Duodenal mucosa (tissue), 2 donors: ENCODE results near the gene MIER2.
"Not testable (repeated sequence)": the region's sequence is repeated elsewhere in the genome, so short reads cannot be mapped to it uniquely, and the experiment has no call there.

Experiments
- H3K27ac ChIP-seq: one replicate; pipeline ENCODE4 v1.7.0; 2013; ENCODE audit warnings: low read depth, low read length
- H3K27me3 ChIP-seq, 2 donors: one replicate each; pipeline ENCODE4 v1.7.0; 2013; ENCODE audit warnings: low read length in 2 of 2, control low read depth in 1 of 2; ENCODE audit not compliant: insufficient read depth in 2 of 2, control insufficient read depth in 1 of 2
- H3K36me3 ChIP-seq, 2 donors: one replicate each; pipeline ENCODE4 v1.7.0; 2013; ENCODE audit warnings: low read length in 2 of 2, control low read depth in 1 of 2; ENCODE audit not compliant: insufficient read depth in 2 of 2, control insufficient read depth in 1 of 2
- H3K4me1 ChIP-seq, 2 donors: one replicate each; pipeline ENCODE4 v1.7.0; 2013; ENCODE audit warnings: low read length in 2 of 2, control low read depth in 1 of 2; ENCODE audit not compliant: insufficient read depth in 2 of 2, control insufficient read depth in 1 of 2
- H3K4me3 ChIP-seq, 2 donors: one replicate each; pipeline ENCODE4 v1.7.0; 2013; ENCODE audit warnings: low read length in 2 of 2, low read depth in 1 of 2
- H3K9ac ChIP-seq, 2 donors: one replicate each; pipeline ENCODE4 v1.7.0; 2013; ENCODE audit warnings: low read length in 2 of 2, low read depth in 1 of 2
- H3K9me3 ChIP-seq, 2 donors: one replicate each; pipeline ENCODE4 v1.7.0; 2013; ENCODE audit warnings: low read length in 2 of 2, control low read depth in 1 of 2; ENCODE audit not compliant: control insufficient read depth in 1 of 2

Gene MIER2

DNA sequence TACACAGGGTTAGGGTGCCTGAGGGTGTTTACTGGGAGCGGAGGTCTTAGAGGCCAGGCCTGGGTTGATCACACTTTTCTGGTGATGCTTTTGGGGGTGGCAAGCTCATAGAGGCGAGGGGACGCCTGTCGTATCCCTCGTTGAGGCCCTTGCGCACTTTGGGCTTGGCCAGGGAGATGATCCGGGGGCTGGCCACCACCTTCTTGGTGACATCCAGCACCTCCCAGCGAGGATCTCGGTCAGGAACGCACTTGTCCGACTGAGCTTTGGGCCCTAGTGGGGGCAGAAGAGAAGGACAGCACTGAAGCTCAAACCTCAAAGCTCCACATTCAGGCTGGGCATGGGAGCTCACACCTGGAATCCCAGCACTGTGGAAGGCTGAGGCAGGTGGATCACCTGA, 17.6 kb upstream of the MIER2 start:
- Histone ChIP-seq H3K27me3 (no peaks in the 10 kb centered on the region), H3K9me3 (no peaks in the 10 kb centered on the region), H3K36me3 (no peaks in the 10 kb centered on the region), H3K9ac (no peak overlapping the region), H3K4me1 (no peaks in the 10 kb centered on the region), H3K27ac (no peak overlapping the region), H3K4me3 (no peak overlapping the region)

DNA sequence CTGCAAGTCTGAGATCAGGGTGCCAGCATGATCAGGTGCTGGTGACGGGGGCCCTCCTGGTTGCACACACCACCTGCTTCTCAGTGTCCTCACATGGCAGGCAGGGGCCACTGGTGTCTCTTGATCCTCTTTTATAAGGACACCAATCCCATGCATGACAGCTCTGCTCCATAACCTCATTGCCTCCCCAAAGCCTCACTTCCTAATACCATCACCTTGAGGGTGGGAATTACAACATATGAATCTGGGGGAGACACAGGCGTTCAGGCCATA, 15.0 kb upstream of the MIER2 start:
- Histone ChIP-seq H3K9me3 (no peaks in the 10 kb centered on the region), H3K4me1 (no peaks in the 10 kb centered on the region), H3K27ac (no peak overlapping the region), H3K36me3 (no peaks in the 10 kb centered on the region), H3K4me3 (no peak overlapping the region), H3K27me3 (no peaks in the 10 kb centered on the region), H3K9ac (no peak overlapping the region)

DNA sequence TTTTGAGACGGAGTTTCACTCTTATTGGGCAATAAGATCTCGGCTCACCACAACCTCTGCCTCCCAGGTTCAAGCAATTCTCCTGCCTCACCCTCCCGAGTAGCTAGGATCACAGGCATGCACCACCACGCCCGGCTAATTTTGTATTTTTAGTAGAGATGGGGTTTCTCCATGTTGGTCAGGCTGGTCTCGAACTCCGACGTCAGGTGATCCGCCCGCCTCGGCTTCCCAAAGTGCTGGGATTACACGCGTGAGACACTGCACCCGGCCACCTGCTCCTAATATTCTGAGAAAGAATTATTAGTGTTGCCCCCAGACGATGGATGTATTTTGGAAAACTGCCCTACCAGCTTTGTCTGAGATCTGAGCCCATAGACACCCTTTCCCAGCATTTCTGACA, 10.9 kb upstream of the MIER2 start:
- H3K4me1 ChIP-seq, H3K27ac ChIP-seq, H3K9me3 ChIP-seq, H3K9ac ChIP-seq, H3K27me3 ChIP-seq, H3K36me3 ChIP-seq, H3K4me3 ChIP-seq: not testable (repeated sequence)

DNA sequence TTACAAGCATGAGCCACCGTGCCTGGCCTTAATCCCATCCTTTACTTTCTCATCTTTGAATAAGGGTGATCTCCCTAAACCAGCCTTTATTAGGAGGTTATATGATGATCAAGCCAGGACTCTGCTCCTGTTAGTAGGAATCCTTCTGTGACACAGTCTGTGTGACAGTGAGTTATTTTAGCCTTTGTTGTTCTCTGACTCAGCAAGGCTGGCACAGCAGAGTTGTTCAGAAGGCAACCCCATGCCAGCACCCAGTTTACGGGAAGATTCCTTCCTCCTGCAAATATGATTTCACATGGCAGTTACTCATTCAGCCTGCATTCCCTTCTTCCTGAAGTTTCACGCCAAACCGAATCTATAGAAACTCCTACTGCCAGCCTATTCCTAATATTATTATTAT, 10.5 kb upstream of the MIER2 start:
- Histone ChIP-seq H3K4me3 (no peak overlapping the region), H3K36me3 (no peaks in the 10 kb centered on the region), H3K27ac (no peak overlapping the region), H3K4me1 (no peaks in the 10 kb centered on the region), H3K9me3 (peaks cover 0 to 2% of the 10 kb centered on the region in 2 donors), H3K9ac (no peak overlapping the region), H3K27me3 (no peaks in the 10 kb centered on the region)

DNA sequence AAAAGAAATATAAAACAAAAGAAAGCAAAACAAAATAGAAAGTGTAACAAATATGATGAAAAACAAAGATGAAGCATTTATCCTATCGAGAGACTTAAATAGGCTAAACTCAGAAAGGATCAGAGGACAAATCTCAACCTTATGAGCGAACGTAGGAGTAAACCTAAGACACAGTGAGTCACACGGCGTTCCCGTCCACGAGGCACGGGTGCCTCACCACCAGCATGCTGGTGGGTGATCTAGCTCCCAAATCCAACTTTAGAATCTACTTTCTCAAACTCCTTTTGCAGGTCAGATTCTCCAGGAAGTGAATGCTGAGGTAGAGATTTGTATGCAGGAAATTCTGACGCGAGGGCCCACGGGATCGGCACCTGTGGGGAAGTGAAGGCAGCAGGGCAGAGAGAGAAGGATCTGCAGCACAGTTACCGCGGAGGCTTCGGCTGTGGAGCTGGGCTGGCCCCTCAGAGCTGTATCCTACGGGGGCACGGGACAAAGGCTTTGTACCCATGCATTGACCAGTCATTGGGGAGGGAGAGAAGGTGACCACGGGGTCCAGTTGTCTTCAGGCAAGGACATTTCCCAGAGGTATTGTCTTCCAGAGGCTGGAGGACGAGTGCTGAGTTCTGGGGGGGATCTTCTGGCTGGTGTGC, 7.5 kb upstream of the MIER2 start:
- peaks cover 0 to 2% of the 10 kb centered on the region in 2 donors for H3K9me3 ChIP-seq
- no peaks in the 10 kb centered on the region for H3K27me3 ChIP-seq
- H3K27ac ChIP-seq: no peak overlapping the region
- H3K4me3 ChIP-seq: no peak overlapping the region
- H3K9ac ChIP-seq: no peak overlapping the region
- H3K36me3 ChIP-seq: no peaks in the 10 kb centered on the region
- H3K4me1 ChIP-seq: no peaks in the 10 kb centered on the region

DNA sequence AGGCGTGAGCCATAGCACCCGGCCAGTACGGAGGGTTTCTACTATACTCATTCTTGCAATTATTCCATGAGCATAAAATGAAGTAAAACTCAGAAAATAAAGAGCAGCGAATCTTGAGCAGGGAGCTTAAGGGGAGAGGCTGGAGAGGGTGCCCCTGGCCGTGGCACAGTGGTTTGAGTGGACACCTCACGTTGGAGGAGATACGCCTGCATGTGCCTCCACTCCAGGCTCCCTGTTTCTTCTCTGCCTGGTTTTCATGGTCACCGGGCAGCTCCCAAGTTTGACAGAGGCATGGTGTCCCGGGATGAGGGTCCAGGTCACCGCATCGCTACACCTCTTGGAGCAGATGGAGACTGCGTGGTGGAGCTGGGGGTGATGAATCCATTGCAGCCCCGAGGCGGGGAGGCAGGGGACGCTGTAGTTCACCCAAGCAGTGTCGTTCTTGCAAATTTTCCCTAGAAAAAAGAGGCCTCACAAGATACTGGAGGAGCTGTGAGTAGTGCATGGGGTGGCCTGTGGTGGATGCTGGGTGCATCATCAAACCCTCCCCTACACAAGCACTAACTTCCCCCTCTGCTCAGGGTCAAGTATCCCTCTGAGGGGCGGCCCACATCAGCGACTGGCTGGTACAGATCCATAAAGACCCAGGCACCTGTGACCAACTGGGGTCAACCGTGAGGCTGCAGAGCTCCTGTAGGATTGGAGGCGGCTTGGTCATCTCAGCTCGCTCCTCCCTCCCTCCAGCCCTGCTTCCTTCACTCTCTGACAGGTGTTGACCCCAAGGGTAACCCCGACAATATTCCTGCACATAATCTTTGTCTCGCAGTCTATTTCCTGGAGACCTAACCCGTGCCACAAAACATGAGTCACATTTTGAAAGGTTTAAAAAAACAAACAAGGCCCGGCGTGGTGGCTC, 3.6 kb upstream of the MIER2 start:
- Histone ChIP-seq H3K4me1 (peaks cover 6 to 12% of the 10 kb centered on the region in 2 donors), H3K4me3 (no peak overlapping the region), H3K36me3 (no peaks in the 10 kb centered on the region), H3K9ac (no peak overlapping the region), H3K27ac (no peak overlapping the region), H3K27me3 (no peaks in the 10 kb centered on the region), H3K9me3 (no peaks in the 10 kb centered on the region)

DNA sequence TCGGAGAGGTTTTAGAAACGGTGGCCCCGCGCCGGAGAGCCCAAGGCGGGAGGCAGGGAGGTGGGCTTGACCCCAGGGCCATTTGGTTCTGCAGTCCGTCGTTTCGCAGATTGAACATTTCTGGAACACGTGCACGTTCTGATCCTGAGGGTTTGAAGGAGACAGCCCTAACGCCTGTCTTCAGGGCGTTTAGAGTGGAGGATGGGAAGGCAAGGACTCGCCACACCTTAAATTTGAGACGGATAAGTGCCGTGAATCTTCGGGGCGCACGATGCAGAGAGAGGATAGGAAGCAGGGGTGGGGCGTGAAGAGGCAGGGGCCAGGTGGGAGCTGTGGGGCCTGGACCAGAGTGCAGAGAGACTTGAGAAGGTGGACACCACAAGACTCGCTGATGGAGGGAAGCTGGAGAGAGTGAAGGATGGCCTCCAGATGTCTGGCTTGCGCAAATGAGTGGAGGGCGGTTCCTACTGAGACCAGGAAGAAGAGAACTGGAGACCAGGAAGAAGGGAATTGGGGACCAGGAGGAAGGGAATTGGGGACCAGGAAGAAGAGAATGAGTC, 804 bp upstream of the MIER2 start:
- peak overlapping the region; percentile 62 to 67 for H3K4me3 ChIP-seq
- no peaks in the 10 kb centered on the region for H3K36me3 ChIP-seq
- no peaks in the 10 kb centered on the region for H3K27me3 ChIP-seq
- peak overlapping the region in 1 of 2 donors; percentile 54 for H3K9ac ChIP-seq
- no peaks in the 10 kb centered on the region for H3K9me3 ChIP-seq
- peaks cover 28 to 38% of the 10 kb centered on the region in 2 donors for H3K4me1 ChIP-seq
- H3K27ac ChIP-seq: no peak overlapping the region

DNA sequence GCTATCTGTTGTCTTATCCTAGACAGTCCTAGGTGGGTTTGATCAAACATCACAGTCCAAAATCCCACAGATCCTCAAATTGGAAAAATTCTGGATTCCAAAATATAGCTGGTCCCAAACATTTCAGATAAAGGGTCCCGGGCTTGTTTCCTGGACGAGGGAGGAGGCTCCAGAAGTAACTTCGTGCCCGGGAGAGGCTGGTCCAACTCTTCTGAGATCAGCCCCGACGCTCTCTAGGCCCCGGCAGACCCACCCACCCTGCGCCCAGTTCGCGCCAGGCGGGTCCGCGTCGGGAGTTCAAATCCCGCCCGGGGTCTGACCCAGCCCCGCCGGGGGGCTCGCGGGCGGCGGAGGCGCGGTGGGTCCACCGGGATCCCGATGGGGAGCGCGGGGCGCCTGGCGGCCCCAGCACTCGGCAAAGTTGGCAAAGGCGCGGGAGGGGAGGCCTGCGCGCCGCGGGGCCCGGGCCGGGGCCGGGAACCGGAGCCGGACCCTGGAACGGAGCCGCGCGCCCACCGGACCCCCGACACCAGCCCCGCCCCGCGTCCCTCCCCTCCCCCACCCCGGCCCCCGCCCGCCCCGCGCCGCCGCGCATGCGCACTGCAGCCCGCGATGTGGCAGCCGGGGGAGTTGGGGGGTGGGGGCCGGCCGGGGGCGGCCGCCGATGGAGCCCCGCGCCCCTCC, 513 bp downstream of the MIER2 start:
- peaks cover 0 to 4% of the 10 kb centered on the region in 2 donors for H3K36me3 ChIP-seq
- H3K4me3 ChIP-seq: peak overlapping the region; percentile 45 to 56
- H3K27ac ChIP-seq: no peak overlapping the region
- no peaks in the 10 kb centered on the region for H3K9me3 ChIP-seq
- peaks cover 28 to 38% of the 10 kb centered on the region in 2 donors for H3K4me1 ChIP-seq
- H3K9ac ChIP-seq: peak overlapping the region in 1 of 2 donors; percentile 3
- H3K27me3 ChIP-seq: no peaks in the 10 kb centered on the region

DNA sequence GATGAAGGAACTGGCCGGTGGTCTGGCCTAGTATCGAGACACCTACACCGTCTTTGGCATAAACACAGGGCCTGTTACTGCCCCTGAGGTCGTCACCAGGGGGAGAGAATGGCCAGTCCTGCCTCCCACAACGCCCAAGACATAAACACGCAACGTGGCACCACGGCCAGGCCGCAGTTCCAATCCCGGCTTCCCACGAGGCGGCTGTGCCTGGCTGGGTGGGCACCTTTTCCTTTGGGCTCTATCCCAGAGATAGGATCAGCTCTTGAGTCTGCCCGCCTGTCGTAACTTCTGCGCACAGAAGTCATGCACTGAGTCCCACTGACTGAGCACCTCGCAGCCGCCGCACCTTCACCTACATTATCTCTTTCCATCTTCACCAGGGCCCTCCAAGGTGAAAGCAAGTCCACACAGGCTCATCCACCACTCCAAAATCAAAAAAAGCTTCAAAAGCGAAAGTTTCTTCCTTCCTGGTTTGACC, 1.1 kb downstream of the MIER2 start:
- H3K4me3 ChIP-seq: peak overlapping the region; percentile 45 to 56
- no peaks in the 10 kb centered on the region for H3K9me3 ChIP-seq
- H3K9ac ChIP-seq: peak overlapping the region in 1 of 2 donors; percentile 3
- H3K36me3 ChIP-seq: peaks cover 0 to 4% of the 10 kb centered on the region in 2 donors
- H3K27me3 ChIP-seq: no peaks in the 10 kb centered on the region
- no peak overlapping the region for H3K27ac ChIP-seq
- H3K4me1 ChIP-seq: peaks cover 28 to 38% of the 10 kb centered on the region in 2 donors
